ENCODE data around the gene RFTN1.

The RFTN1 gene

GRCh38 chr3:16441371-16441875, 72.1 kb downstream of the RFTN1 start:
- no peak for TF ChIP-seq ELF4 (IDR thresholded peaks at IDR 0.05)
- no peak for TF ChIP-seq ZNF384 (IDR thresholded peaks at IDR 0.05)
- TF ChIP-seq L3MBTL2 (conservative IDR thresholded peaks at IDR 0.05): no peak
- no peak for TF ChIP-seq CTBP1 (IDR thresholded peaks at IDR 0.05; ENCODE audit: borderline replicate concordance)
- TF ChIP-seq FOXM1 (IDR thresholded peaks at IDR 0.05; ENCODE audit: borderline replicate concordance): no peak
- no peak for TF ChIP-seq HDGF (IDR thresholded peaks at IDR 0.05; ENCODE audit: borderline replicate concordance)
- no peak for TF ChIP-seq FOXK2 (IDR thresholded peaks at IDR 0.05)
- TF ChIP-seq BHLHE40 (IDR thresholded peaks at IDR 0.05; ENCODE audit: borderline replicate concordance): no peak
- no peak for TF ChIP-seq SP1 (IDR thresholded peaks at IDR 0.05)
- TF ChIP-seq LEF1 (IDR thresholded peaks at IDR 0.05; ENCODE audit: borderline replicate concordance): no peak
- ChIA-PET POLR2A (no interaction called here), CTCF (no interaction called here)
- no peak for DNase-seq (ENCODE audit: extremely low spot score)

DNA sequence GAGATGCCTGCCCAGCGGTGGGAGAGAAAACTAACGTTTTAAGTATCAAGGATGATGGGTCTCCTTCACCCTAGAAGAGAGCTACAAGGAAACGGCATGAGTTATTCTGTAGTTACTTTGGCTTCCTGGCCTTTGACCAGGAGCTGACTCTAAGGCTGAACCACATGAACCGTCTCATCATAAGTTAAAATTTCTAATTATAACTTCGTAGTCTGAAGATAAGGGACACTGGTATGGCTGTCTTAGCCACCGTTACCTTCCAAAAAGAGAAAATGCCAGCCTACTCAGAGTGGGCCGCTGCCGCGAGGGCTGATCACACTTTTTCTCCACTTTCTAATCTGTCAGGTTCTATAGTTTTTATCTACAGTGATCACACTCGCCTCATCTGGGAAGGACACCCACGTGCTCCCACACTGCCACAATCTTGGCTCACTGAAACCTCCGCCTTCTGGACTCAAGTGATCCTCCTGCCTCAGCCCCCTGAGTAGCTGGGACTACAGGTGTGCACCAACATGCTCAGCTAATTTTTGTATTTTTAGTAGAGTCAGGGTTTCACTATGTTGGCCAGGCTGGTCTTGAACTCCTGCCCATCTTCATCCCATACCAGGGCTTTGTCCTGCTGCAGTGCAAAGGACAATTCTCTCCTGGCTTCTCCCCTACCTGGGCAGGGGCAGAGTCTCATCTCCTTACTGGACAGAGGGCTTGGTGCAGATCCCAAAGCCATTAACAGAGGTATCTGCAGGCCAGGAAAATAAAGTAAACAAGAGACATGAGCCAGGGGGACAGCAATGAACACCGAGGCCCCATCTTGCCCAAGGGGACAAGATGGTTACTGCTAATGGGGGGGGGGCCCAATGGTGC, 73.4 kb downstream of the RFTN1 start:
- ChIA-PET POLR2A (no interaction called here), CTCF (no interaction called here)
- no peak for DNase-seq (ENCODE audit: extremely low spot score)
- no peak for TF ChIP-seq ZNF384 (IDR thresholded peaks at IDR 0.05)

DNA sequence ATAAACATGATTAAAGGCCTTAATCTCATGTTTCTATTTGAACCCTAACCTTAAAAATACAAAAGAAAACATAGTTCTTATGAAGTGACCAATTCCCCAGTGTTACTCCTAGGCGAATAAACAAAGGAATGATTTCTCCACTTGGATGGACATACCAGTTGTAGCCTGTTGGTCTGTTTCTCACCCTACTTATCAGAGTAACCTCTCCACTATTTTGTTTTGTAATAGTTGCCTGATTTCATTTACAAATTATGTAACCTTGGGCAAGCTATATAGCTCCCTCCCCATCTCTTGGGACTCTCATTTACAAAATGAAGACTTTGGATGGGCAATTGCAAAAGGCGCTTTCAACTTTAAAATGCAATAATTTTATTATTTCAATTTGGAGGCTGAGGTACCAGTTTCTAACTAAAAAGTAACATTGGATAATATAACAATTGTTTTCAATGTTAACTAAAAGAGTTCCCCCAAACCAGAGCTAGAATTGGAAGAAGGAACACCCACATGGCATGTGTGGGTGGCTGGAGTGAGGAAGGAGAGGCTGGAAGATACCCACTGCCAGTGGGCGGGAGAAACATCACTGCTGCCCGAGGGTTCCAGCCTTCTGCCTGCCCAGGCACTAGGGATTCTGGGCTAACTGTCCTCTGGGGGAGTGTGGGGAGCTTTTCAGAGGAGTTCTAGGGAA, 74.2 kb downstream of the RFTN1 start:
- no peak for TF ChIP-seq LEF1 (IDR thresholded peaks at IDR 0.05; ENCODE audit: borderline replicate concordance)
- no peak for TF ChIP-seq L3MBTL2 (conservative IDR thresholded peaks at IDR 0.05)
- TF ChIP-seq NFRKB (IDR thresholded peaks at IDR 0.05): no peak
- TF ChIP-seq, protein P1, sequence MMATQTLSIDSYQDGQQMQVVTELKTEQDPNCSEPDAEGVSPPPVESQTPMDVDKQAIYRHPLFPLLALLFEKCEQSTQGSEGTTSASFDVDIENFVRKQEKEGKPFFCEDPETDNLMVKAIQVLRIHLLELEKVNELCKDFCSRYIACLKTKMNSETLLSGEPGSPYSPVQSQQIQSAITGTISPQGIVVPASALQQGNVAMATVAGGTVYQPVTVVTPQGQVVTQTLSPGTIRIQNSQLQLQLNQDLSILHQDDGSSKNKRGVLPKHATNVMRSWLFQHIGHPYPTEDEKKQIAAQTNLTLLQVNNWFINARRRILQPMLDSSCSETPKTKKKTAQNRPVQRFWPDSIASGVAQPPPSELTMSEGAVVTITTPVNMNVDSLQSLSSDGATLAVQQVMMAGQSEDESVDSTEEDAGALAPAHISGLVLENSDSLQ (IDR thresholded peaks at IDR 0.05): no peak
- no peak for TF ChIP-seq ZNF384 (IDR thresholded peaks at IDR 0.05)
- TF ChIP-seq ARNT (IDR thresholded peaks at IDR 0.05): no peak
- TF ChIP-seq FOXM1 (IDR thresholded peaks at IDR 0.05; ENCODE audit: borderline replicate concordance): no peak
- TF ChIP-seq HDGF (IDR thresholded peaks at IDR 0.05; ENCODE audit: borderline replicate concordance): no peak
- no peak for TF ChIP-seq BHLHE40 (IDR thresholded peaks at IDR 0.05; ENCODE audit: borderline replicate concordance)
- TF ChIP-seq TARDBP (IDR thresholded peaks at IDR 0.05): no peak
- ChIA-PET CTCF (no interaction called here), POLR2A (no interaction called here)
- no peak for DNase-seq (ENCODE audit: extremely low spot score)

GRCh38 chr3:16437640-16438039, 75.9 kb downstream of the RFTN1 start:
- ChIA-PET CTCF (no interaction called here), POLR2A (no interaction called here)
- TF ChIP-seq ELF4 (IDR thresholded peaks at IDR 0.05) (no peak), LEF1 (IDR thresholded peaks at IDR 0.05; ENCODE audit: borderline replicate concordance) (no peak), HDGF (IDR thresholded peaks at IDR 0.05; ENCODE audit: borderline replicate concordance) (no peak), FOXA1 (IDR thresholded peaks at IDR 0.05) (no peak), BHLHE40 (IDR thresholded peaks at IDR 0.05; ENCODE audit: borderline replicate concordance) (no peak), SP1 (IDR thresholded peaks at IDR 0.05) (no peak), L3MBTL2 (conservative IDR thresholded peaks at IDR 0.05) (no peak), SUZ12 (IDR thresholded peaks at IDR 0.05) (no peak), ZNF384 (IDR thresholded peaks at IDR 0.05) (no peak), TARDBP (IDR thresholded peaks at IDR 0.05) (no peak), CTBP1 (IDR thresholded peaks at IDR 0.05; ENCODE audit: borderline replicate concordance) (no peak), FOXK2 (IDR thresholded peaks at IDR 0.05) (no peak), FOXM1 (IDR thresholded peaks at IDR 0.05; ENCODE audit: borderline replicate concordance) (no peak), NFRKB (IDR thresholded peaks at IDR 0.05) (no peak), ARNT (IDR thresholded peaks at IDR 0.05) (no peak)
- TF ChIP-seq, protein P1 (IDR thresholded peaks at IDR 0.05): no peak
- no peak for DNase-seq (ENCODE audit: extremely low spot score)

DNA sequence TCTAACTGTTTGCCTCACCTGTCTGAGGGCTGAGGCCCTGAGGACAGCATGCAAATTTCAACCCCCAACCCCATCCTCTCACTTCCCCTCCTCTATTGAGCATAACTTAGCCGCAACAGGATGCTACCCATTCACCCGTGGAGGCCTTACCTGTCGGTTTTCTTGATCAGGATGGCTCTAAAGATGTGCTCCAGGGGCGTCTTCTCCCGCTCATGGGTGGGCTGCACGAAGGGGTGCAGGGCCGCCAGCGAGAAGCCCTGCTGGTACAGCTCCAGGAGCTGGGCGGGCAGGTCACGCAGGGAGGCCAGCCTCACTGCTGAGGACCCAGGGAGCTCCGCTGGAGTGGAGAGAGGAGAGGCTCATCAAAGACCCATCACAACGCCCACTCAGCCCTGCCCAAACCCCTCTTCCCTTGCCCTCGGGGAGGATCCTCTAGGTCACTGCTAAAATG, 79.8 kb downstream of the RFTN1 start:
- CTCF ChIA-PET: no interaction called here
- TF ChIP-seq TARDBP (IDR thresholded peaks at IDR 0.05): no peak
- TF ChIP-seq NFRKB (IDR thresholded peaks at IDR 0.05): no peak
- no peak for TF ChIP-seq ARNT (IDR thresholded peaks at IDR 0.05)
- no peak for TF ChIP-seq ELF4 (IDR thresholded peaks at IDR 0.05)
- no peak for TF ChIP-seq ZNF384 (IDR thresholded peaks at IDR 0.05)
- TF ChIP-seq FOXK2 (IDR thresholded peaks at IDR 0.05): no peak
- TF ChIP-seq CTBP1 (IDR thresholded peaks at IDR 0.05; ENCODE audit: borderline replicate concordance): no peak
- TF ChIP-seq L3MBTL2 (conservative IDR thresholded peaks at IDR 0.05): no peak
- TF ChIP-seq FOXA1 (IDR thresholded peaks at IDR 0.05): no peak
- no peak for TF ChIP-seq SP1 (IDR thresholded peaks at IDR 0.05)
- TF ChIP-seq FOXM1 (IDR thresholded peaks at IDR 0.05; ENCODE audit: borderline replicate concordance): no peak
- TF ChIP-seq BHLHE40 (IDR thresholded peaks at IDR 0.05; ENCODE audit: borderline replicate concordance): no peak
- no peak for TF ChIP-seq HDGF (IDR thresholded peaks at IDR 0.05; ENCODE audit: borderline replicate concordance)
- no peak for TF ChIP-seq SUZ12 (IDR thresholded peaks at IDR 0.05)
- TF ChIP-seq, protein P1 (IDR thresholded peaks at IDR 0.05): no peak
- no peak for DNase-seq (ENCODE audit: extremely low spot score)
- POLR2A ChIA-PET: no interaction called here

GRCh38 chr3:16432714-16433113, 80.8 kb downstream of the RFTN1 start:
- POLR2A ChIA-PET: no interaction called here
- DNase-seq (ENCODE audit: extremely low spot score): no peak
- TF ChIP-seq FOXA1 (IDR thresholded peaks at IDR 0.05) (no peak), NFRKB (IDR thresholded peaks at IDR 0.05) (no peak), ELF4 (IDR thresholded peaks at IDR 0.05) (no peak), FOXK2 (IDR thresholded peaks at IDR 0.05) (no peak), SUZ12 (IDR thresholded peaks at IDR 0.05) (no peak), LEF1 (IDR thresholded peaks at IDR 0.05; ENCODE audit: borderline replicate concordance) (no peak), ZNF384 (IDR thresholded peaks at IDR 0.05) (no peak), BHLHE40 (IDR thresholded peaks at IDR 0.05; ENCODE audit: borderline replicate concordance) (no peak), L3MBTL2 (conservative IDR thresholded peaks at IDR 0.05) (no peak), FOXM1 (IDR thresholded peaks at IDR 0.05; ENCODE audit: borderline replicate concordance) (no peak), CTBP1 (IDR thresholded peaks at IDR 0.05; ENCODE audit: borderline replicate concordance) (no peak), HDGF (IDR thresholded peaks at IDR 0.05; ENCODE audit: borderline replicate concordance) (no peak), TARDBP (IDR thresholded peaks at IDR 0.05) (no peak), ARNT (IDR thresholded peaks at IDR 0.05) (no peak)
- CTCF ChIA-PET: no interaction called here

All from HEK293T (cell line).